Ishikawa (cell line): ENCODE measurements around the gene ZNF24.

ENCODE experiments used
- CEBPB ChIP-seq: IDR thresholded peaks from 2 replicates; pipeline ENCODE4 v1.6.1; 2012
- CREB1 ChIP-seq: IDR thresholded peaks from 2 replicates; pipeline ENCODE4 v1.6.1; 2012; ENCODE audit warnings: low read depth
- EGR1 ChIP-seq: IDR thresholded peaks from 2 replicates; pipeline ENCODE4 v1.6.1; 2012
- EP300 ChIP-seq: IDR thresholded peaks from 2 replicates; pipeline ENCODE4 v1.6.1; 2012; ENCODE audit warnings: borderline replicate concordance
- FOXM1 ChIP-seq: IDR thresholded peaks from 2 replicates; pipeline ENCODE4 v1.6.1; 2012; ENCODE audit warnings: low read depth, borderline replicate concordance
- MAX ChIP-seq: IDR thresholded peaks from 2 replicates; pipeline ENCODE4 v1.6.1; 2012
- NFIC ChIP-seq: IDR thresholded peaks from 2 replicates; pipeline ENCODE4 v1.6.1; 2012
- RAD21 ChIP-seq: IDR thresholded peaks from 2 replicates; pipeline ENCODE4 v1.6.1; 2012; ENCODE audit warnings: low read depth
- REST ChIP-seq: IDR thresholded peaks from 2 replicates; pipeline ENCODE4 v1.6.1; 2012; ENCODE audit warnings: low read depth, mild to moderate bottlenecking
- TAF1 ChIP-seq: IDR thresholded peaks from 2 replicates; pipeline ENCODE4 v1.6.1; 2012; ENCODE audit warnings: low read depth, mild to moderate bottlenecking
- TCF12 ChIP-seq: IDR thresholded peaks from 2 replicates; pipeline ENCODE4 v1.6.1; 2012; ENCODE audit warnings: low read depth
- USF1 ChIP-seq: IDR thresholded peaks from 2 replicates; pipeline ENCODE4 v1.6.1; 2012
- YY1 ChIP-seq: IDR thresholded peaks from 2 replicates; pipeline ENCODE4 v1.6.1; 2012; ENCODE audit warnings: low read depth
- ZBTB7A ChIP-seq: IDR thresholded peaks from 2 replicates; pipeline ENCODE4 v1.6.1; 2012; ENCODE audit warnings: low read depth

GRCh38 chr18:35352283-35352682, 8.1 kb upstream of the ZNF24 start:
- no peak for TF ChIP-seq EP300
- TF ChIP-seq NFIC, result no peak
- TF ChIP-seq FOXM1, result no peak
- TF ChIP-seq CREB1, result no peak
- TF ChIP-seq RAD21, result no peak
- TF ChIP-seq MAX, result no peak
- TF ChIP-seq USF1, result no peak
- TF ChIP-seq REST, result no peak
- TF ChIP-seq ZBTB7A, result no peak
- TF ChIP-seq YY1, result no peak
- no peak for TF ChIP-seq CEBPB
- no peak for TF ChIP-seq TAF1
- no peak for TF ChIP-seq EGR1
- no peak for TF ChIP-seq TCF12
